ENCODE measurements around the gene RPL36A. TPM values are rescaled to one million over a fixed set of nuclear protein-coding genes. Genes with fewer than 3 reads are reported as not detected.

RPL36A gene
- total and polyA plus RNA-seq, 9 of the 15 experiments (the other 6 are each of a cell fraction or from before 2014, with no cell fraction given), result 412 to 4,539 (median 3,209) TPM

GRCh38 chrX:101386542-101386885 lies 4.3 kb upstream of the RPL36A start (continued):
- TF ChIP-seq, protein P1, sequence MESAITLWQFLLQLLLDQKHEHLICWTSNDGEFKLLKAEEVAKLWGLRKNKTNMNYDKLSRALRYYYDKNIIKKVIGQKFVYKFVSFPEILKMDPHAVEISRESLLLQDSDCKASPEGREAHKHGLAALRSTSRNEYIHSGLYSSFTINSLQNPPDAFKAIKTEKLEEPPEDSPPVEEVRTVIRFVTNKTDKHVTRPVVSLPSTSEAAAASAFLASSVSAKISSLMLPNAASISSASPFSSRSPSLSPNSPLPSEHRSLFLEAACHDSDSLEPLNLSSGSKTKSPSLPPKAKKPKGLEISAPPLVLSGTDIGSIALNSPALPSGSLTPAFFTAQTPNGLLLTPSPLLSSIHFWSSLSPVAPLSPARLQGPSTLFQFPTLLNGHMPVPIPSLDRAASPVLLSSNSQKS (CRISPR knock-in tag; IDR thresholded peaks at IDR 0.05), result no peak
- TF ChIP-seq PHF8 (IDR thresholded peaks at IDR 0.05; ENCODE audit: borderline replicate concordance, low read length) (no peak), ZNF699 (CRISPR knock-in tag; IDR thresholded peaks at IDR 0.05; ENCODE audit: insufficient replicate concordance) (no peak), CCAR2 (IDR thresholded peaks at IDR 0.05; ENCODE audit: low read depth, low read length) (no peak), SETDB1 (IDR thresholded peaks at IDR 0.05; ENCODE audit: low read length) (no peak), FOXK1 (CRISPR knock-in tag; IDR thresholded peaks at IDR 0.05; ENCODE audit: borderline replicate concordance) (no peak), SMAD3 (CRISPR knock-in tag; conservative IDR thresholded peaks at IDR 0.05) (no peak), STAT5A (IDR thresholded peaks at IDR 0.05; ENCODE audit: borderline replicate concordance, low read length) (peak; percentile 39; the same call in 1 of the 2 replicates), ZNF436 (CRISPR knock-in tag; IDR thresholded peaks at IDR 0.05) (no peak), HSF4 (CRISPR knock-in tag; IDR thresholded peaks at IDR 0.05; ENCODE audit: borderline replicate concordance) (no peak), ZNF146 (CRISPR knock-in tag; IDR thresholded peaks at IDR 0.05; ENCODE audit: unreplicated experiment) (no peak), SMARCE1 (IDR thresholded peaks at IDR 0.05) (no peak; the same call in 1 of the 2 replicates), ARID1B (IDR thresholded peaks at IDR 0.05) (no peak; the same call in 1 of the 2 replicates), TCFL5 (CRISPR knock-in tag; conservative IDR thresholded peaks at IDR 0.05) (no peak), RB1 (IDR thresholded peaks at IDR 0.05; ENCODE audit: low read depth) (no peak), ZNF184 (CRISPR knock-in tag; IDR thresholded peaks at IDR 0.05) (no peak), ZNF707 (CRISPR knock-in tag; conservative IDR thresholded peaks at IDR 0.05) (no peak), ZNF224 (CRISPR knock-in tag; IDR thresholded peaks at IDR 0.05) (no peak), UBTF (IDR thresholded peaks at IDR 0.05; ENCODE audit: borderline replicate concordance in 1 of 2, low read depth in 2 of 2, low read length in 2 of 2) (no peak), ZNF316 (IDR thresholded peaks at IDR 0.05) (peak; percentile 50; the same call in 1 of the 2 replicates), SNAPC5 (CRISPR knock-in tag; IDR thresholded peaks at IDR 0.05) (no peak)
- TF ChIP-seq, protein P2, sequence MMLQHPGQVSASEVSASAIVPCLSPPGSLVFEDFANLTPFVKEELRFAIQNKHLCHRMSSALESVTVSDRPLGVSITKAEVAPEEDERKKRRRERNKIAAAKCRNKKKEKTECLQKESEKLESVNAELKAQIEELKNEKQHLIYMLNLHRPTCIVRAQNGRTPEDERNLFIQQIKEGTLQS (IDR thresholded peaks at IDR 0.05), result peak; percentile 1; the same call in 1 of the 2 replicates
- TF ChIP-seq, protein P2 (CRISPR knock-in tag; conservative IDR thresholded peaks at IDR 0.05), result no peak
- TF ChIP-seq, protein P3, sequence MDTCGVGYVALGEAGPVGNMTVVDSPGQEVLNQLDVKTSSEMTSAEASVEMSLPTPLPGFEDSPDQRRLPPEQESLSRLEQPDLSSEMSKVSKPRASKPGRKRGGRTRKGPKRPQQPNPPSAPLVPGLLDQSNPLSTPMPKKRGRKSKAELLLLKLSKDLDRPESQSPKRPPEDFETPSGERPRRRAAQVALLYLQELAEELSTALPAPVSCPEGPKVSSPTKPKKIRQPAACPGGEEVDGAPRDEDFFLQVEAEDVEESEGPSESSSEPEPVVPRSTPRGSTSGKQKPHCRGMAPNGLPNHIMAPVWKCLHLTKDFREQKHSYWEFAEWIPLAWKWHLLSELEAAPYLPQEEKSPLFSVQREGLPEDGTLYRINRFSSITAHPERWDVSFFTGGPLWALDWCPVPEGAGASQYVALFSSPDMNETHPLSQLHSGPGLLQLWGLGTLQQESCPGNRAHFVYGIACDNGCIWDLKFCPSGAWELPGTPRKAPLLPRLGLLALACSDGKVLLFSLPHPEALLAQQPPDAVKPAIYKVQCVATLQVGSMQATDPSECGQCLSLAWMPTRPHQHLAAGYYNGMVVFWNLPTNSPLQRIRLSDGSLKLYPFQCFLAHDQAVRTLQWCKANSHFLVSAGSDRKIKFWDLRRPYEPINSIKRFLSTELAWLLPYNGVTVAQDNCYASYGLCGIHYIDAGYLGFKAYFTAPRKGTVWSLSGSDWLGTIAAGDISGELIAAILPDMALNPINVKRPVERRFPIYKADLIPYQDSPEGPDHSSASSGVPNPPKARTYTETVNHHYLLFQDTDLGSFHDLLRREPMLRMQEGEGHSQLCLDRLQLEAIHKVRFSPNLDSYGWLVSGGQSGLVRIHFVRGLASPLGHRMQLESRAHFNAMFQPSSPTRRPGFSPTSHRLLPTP (IDR thresholded peaks at IDR 0.05; ENCODE audit: borderline replicate concordance, extremely low read depth, insufficient read length), result no peak

Data from K562 (cell line).